ENCODE measurements around the gene SFRP2. TPM values are rescaled to one million over a fixed set of nuclear protein-coding genes. Genes with fewer than 3 reads are reported as not detected.

The SFRP2 gene
- total and polyA plus RNA-seq, 2 experiments from 2014 or later: 0.30 to 5.0 TPM

- H3K4me3 ChIP-seq: no peak overlapping the region
- H3K36me3 ChIP-seq: no peaks in the 10 kb centered on the region
- no peak for DNase-seq (ENCODE audit: low read depth in 1 of 2, low spot score in 1 of 2)
Measured at GRCh38 chr4:153817466-153817865, 28.6 kb upstream of the SFRP2 start.

GRCh38 chr4:153816542-153816941 is 27.7 kb upstream of the SFRP2 start:
- Histone ChIP-seq H3K27ac (no peak overlapping the region), H3K4me3 (no peak overlapping the region), H3K4me1 (ENCODE audit: low read depth) (no peaks in the 10 kb centered on the region), H3K36me3 (no peaks in the 10 kb centered on the region), H3K27me3 (no peaks in the 10 kb centered on the region), H3K9me3 (ENCODE audit: low read depth) (no peaks in the 10 kb centered on the region)
- TF ChIP-seq CTCF (IDR thresholded peaks at IDR 0.05; ENCODE audit: low read depth, low read length): no peak
- DNase-seq (ENCODE audit: low read depth in 1 of 2, low spot score in 1 of 2): no peak

More at GRCh38 chr4:153817466-153817865, 28.6 kb upstream of the SFRP2 start:
- H3K9me3 ChIP-seq (ENCODE audit: low read depth): no peaks in the 10 kb centered on the region
- H3K4me1 ChIP-seq (ENCODE audit: low read depth): no peaks in the 10 kb centered on the region
- H3K27me3 ChIP-seq: no peaks in the 10 kb centered on the region
- no peak overlapping the region for H3K27ac ChIP-seq
- no peak for TF ChIP-seq CTCF (IDR thresholded peaks at IDR 0.05; ENCODE audit: low read depth, low read length)

- no peaks in the 10 kb centered on the region for H3K9me3 ChIP-seq (ENCODE audit: low read depth)
- DNase-seq (ENCODE audit: low read depth in 1 of 2, low spot score in 1 of 2): no peak
- H3K27ac ChIP-seq: no peak overlapping the region
- H3K4me3 ChIP-seq: no peak overlapping the region
- H3K27me3 ChIP-seq: no peaks in the 10 kb centered on the region
- no peaks in the 10 kb centered on the region for H3K4me1 ChIP-seq (ENCODE audit: low read depth)
- no peaks in the 10 kb centered on the region for H3K36me3 ChIP-seq
- TF ChIP-seq CTCF (IDR thresholded peaks at IDR 0.05; ENCODE audit: low read depth, low read length): no peak
Measured at GRCh38 chr4:153814789-153815188, 25.9 kb upstream of the SFRP2 start.

- Histone ChIP-seq H3K9me3 (ENCODE audit: low read depth) (no peaks in the 10 kb centered on the region), H3K4me1 (ENCODE audit: low read depth) (no peaks in the 10 kb centered on the region), H3K36me3 (no peaks in the 10 kb centered on the region), H3K4me3 (no peak overlapping the region), H3K27ac (no peak overlapping the region), H3K27me3 (no peaks in the 10 kb centered on the region)
- DNase-seq (ENCODE audit: low read depth in 1 of 2, low spot score in 1 of 2): no peak
- no peak for TF ChIP-seq CTCF (IDR thresholded peaks at IDR 0.05; ENCODE audit: low read depth, low read length)
Measured at GRCh38 chr4:153809916-153810810, 21.3 kb upstream of the SFRP2 start.

- TF ChIP-seq CTCF (IDR thresholded peaks at IDR 0.05; ENCODE audit: low read depth, low read length): no peak
- Histone ChIP-seq H3K9me3 (ENCODE audit: low read depth) (no peaks in the 10 kb centered on the region), H3K36me3 (no peaks in the 10 kb centered on the region), H3K27ac (no peak overlapping the region), H3K27me3 (no peaks in the 10 kb centered on the region), H3K4me1 (ENCODE audit: low read depth) (no peaks in the 10 kb centered on the region), H3K4me3 (no peak overlapping the region)
- no peak for DNase-seq (ENCODE audit: low read depth in 1 of 2, low spot score in 1 of 2)
Measured at GRCh38 chr4:153809307-153809706, 20.4 kb upstream of the SFRP2 start.
